ENCODE results near the gene CLOCK. TPM values are rescaled to one million over a fixed set of nuclear protein-coding genes. Genes with fewer than 3 reads are reported as not detected.

Gene CLOCK
- polyA plus RNA-seq, 1 donor from 2014 or later = 4.3 TPM

GRCh38 chr4:55381502-55381901, 165.2 kb downstream of the CLOCK start:
- Mint-ChIP-seq H3K4me3 (no peak overlapping the region), H3K9me3 (no peaks in the 10 kb centered on the region), H3K36me3 (no peaks in the 10 kb centered on the region), H3K27me3 (no peaks in the 10 kb centered on the region), H3K4me1 (peaks cover 0 to 2% (median 0%) of the 10 kb centered on the region in 3 donors), H3K27ac (no peak overlapping the region)

GRCh38 chr4:55380576-55380975, 166.1 kb downstream of the CLOCK start:
- Mint-ChIP-seq H3K9me3 (no peaks in the 10 kb centered on the region), H3K4me3 (no peak overlapping the region), H3K4me1 (no peaks in the 10 kb centered on the region), H3K36me3 (no peaks in the 10 kb centered on the region), H3K27me3 (no peaks in the 10 kb centered on the region), H3K27ac (no peak overlapping the region)

GRCh38 chr4:55378617-55379467, 167.9 kb downstream of the CLOCK start:
- Mint-ChIP-seq H3K27ac (no peak overlapping the region), H3K9me3 (no peaks in the 10 kb centered on the region), H3K36me3 (no peaks in the 10 kb centered on the region), H3K4me1 (peaks cover 0 to 2% (median 0%) of the 10 kb centered on the region in 3 donors), H3K4me3 (no peak overlapping the region), H3K27me3 (no peaks in the 10 kb centered on the region)

Other genes starting within 250 kb of the CLOCK start
- gene SRD5A3, start 200.7 kb downstream of the CLOCK start, polyA plus RNA-seq = 19.7 TPM
- 56.1 TPM for gene TMEM165, start 151.0 kb downstream of the CLOCK start, polyA plus RNA-seq
- not detected for gene PDCL2, start 45.3 kb upstream of the CLOCK start, polyA plus RNA-seq
- 0.53 TPM for gene NMU, start 89.4 kb upstream of the CLOCK start, polyA plus RNA-seq